ENCODE measurements around the gene RALBP1. TPM values are rescaled to one million over a fixed set of nuclear protein-coding genes. Genes with fewer than 3 reads are reported as not detected.
"Not testable (repeated sequence)": the region's sequence is repeated elsewhere in the genome, so short reads cannot be mapped to it uniquely, and the experiment has no call there.

Gene RALBP1
- total and polyA plus RNA-seq, 2 experiments from 2014 or later: 33.5 to 68.0 TPM

- H3K27ac ChIP-seq: no peak overlapping the region
- no peak overlapping the region for H3K4me3 ChIP-seq
- no peaks in the 10 kb centered on the region for H3K9me3 ChIP-seq (ENCODE audit: low read depth)
- no peaks in the 10 kb centered on the region for H3K36me3 ChIP-seq
- TF ChIP-seq CTCF (IDR thresholded peaks at IDR 0.05; ENCODE audit: low read depth, low read length): no peak
- DNase-seq (ENCODE audit: low read depth in 1 of 2, low spot score in 1 of 2): no peak
- H3K27me3 ChIP-seq: no peaks in the 10 kb centered on the region
- peaks cover 8% of the 10 kb centered on the region for H3K4me1 ChIP-seq (ENCODE audit: low read depth)
Measured at GRCh38 chr18:9431296-9431695, 44.0 kb upstream of the RALBP1 start.

DNA sequence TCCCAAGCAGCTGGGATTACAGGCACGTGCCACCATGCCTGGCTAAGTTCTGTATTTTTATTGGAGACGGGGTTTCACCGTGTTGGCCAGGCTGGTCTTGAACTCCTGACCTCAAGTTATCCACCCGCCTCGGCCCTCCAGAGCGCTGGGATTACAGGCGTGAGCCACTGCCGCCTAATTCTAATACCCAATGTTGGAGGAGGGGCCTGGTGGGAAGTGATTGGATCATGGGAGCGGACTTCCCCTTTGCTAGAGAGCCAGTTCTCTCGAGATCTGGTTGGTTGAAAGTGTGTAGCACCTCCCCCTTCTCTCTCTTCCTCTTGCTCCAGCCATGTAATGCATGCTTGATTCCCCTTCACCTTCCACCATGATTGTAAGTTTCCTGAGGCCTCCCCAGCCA, 42.2 kb upstream of the RALBP1 start:
- DNase-seq (ENCODE audit: low read depth in 1 of 2, low spot score in 1 of 2); H3K27ac ChIP-seq: not testable (repeated sequence)

DNA sequence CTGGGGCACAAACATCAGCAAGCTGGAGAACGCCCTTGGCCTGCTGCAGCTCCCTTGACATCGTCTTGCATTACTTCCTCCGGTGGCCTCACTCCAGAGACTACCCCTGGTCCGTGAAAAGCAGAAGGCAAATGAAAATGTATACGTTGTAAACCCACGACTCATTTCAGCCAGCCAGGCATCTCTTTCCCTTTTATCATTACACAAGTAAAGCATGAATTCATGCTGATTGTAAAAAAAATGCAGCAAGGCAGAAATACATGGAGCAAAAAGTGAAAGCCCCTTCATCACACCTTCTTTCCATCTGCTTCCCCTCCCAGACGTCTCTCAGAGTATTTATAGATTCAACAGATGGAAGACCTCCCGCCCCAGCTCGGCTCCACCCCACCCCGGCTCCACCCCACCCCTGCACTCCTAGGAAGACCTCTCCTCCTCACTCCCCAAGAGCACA, 41.6 kb upstream of the RALBP1 start:
- Histone ChIP-seq H3K36me3 (no peaks in the 10 kb centered on the region), H3K4me3 (no peak overlapping the region), H3K4me1 (ENCODE audit: low read depth) (peaks cover 8% of the 10 kb centered on the region), H3K27me3 (no peaks in the 10 kb centered on the region), H3K9me3 (ENCODE audit: low read depth) (no peaks in the 10 kb centered on the region), H3K27ac (peak overlapping the region; percentile 42)
- TF ChIP-seq CTCF (IDR thresholded peaks at IDR 0.05; ENCODE audit: low read depth, low read length): no peak
- DNase-seq (ENCODE audit: low read depth in 1 of 2, low spot score in 1 of 2): peak in 1 of 2 donors; percentile 45

More for the DNA sequence above, 42.2 kb upstream of the RALBP1 start:
- not testable (repeated sequence) for H3K4me1 ChIP-seq (ENCODE audit: low read depth); H3K27me3 ChIP-seq; H3K36me3 ChIP-seq; H3K9me3 ChIP-seq (ENCODE audit: low read depth); H3K4me3 ChIP-seq

GRCh38 chr18:9434122-9434701, 41.1 kb upstream of the RALBP1 start:
- Histone ChIP-seq H3K4me3 (no peak overlapping the region), H3K4me1 (ENCODE audit: low read depth) (peaks cover 8% of the 10 kb centered on the region), H3K27me3 (no peaks in the 10 kb centered on the region), H3K36me3 (no peaks in the 10 kb centered on the region), H3K27ac (peak overlapping the region; percentile 42), H3K9me3 (ENCODE audit: low read depth) (no peaks in the 10 kb centered on the region)
- TF ChIP-seq CTCF (IDR thresholded peaks at IDR 0.05; ENCODE audit: low read depth, low read length): no peak
- DNase-seq (ENCODE audit: low read depth in 1 of 2, low spot score in 1 of 2): no peak

DNA sequence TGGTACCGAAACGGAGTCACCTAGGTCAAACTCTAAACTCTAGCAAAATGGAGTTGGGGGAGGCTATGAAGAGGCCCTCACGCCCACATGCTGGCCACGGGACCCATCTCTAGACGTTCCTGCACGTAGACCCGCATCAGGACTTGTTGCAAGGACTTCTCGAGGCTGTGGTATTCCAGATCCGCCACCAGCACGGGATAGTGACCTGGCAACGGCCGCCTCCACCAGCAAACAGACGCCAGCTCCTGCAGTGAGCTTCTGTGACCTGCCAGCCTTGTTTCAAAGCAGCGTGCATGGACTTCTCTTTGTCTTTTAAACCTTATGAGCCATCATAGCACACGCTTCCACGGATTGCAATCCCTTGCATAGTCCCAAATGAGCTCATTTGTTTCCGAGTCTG, 40.3 kb upstream of the RALBP1 start:
- Histone ChIP-seq H3K27ac (no peak overlapping the region), H3K36me3 (no peaks in the 10 kb centered on the region), H3K9me3 (ENCODE audit: low read depth) (no peaks in the 10 kb centered on the region), H3K4me3 (no peak overlapping the region), H3K4me1 (ENCODE audit: low read depth) (peaks cover 8% of the 10 kb centered on the region), H3K27me3 (no peaks in the 10 kb centered on the region)
- TF ChIP-seq CTCF (IDR thresholded peaks at IDR 0.05; ENCODE audit: low read depth, low read length): no peak
- no peak for DNase-seq (ENCODE audit: low read depth in 1 of 2, low spot score in 1 of 2)

GRCh38 chr18:9436206-9436929, 38.9 kb upstream of the RALBP1 start:
- Histone ChIP-seq H3K4me3 (no peak overlapping the region), H3K36me3 (no peaks in the 10 kb centered on the region), H3K27ac (no peak overlapping the region), H3K27me3 (no peaks in the 10 kb centered on the region), H3K9me3 (ENCODE audit: low read depth) (no peaks in the 10 kb centered on the region), H3K4me1 (ENCODE audit: low read depth) (peaks cover 8% of the 10 kb centered on the region)
- TF ChIP-seq CTCF (IDR thresholded peaks at IDR 0.05; ENCODE audit: low read depth, low read length): no peak
- no peak for DNase-seq (ENCODE audit: low read depth in 1 of 2, low spot score in 1 of 2)
